ENCODE measurements around the gene NOS3.

Gene NOS3

GRCh38 chr7:151061213-151062110 lies 70.6 kb downstream of the NOS3 start:
- DNase-seq = no peak

- no peak for DNase-seq
Observed at GRCh38 chr7:151062111-151062398, 71.2 kb downstream of the NOS3 start.

GRCh38 chr7:151062399-151063211 lies 71.8 kb downstream of the NOS3 start:
- no peak for DNase-seq

GRCh38 chr7:151063212-151063561 lies 72.4 kb downstream of the NOS3 start:
- no peak for DNase-seq
